ENCODE results near the gene CBLIF.
A peak's percentile ranks its signal among the peaks of the same experiment; 100 is the strongest.

CBLIF gene

GRCh38 chr11:59846556-59846955, 1.3 kb upstream of the CBLIF start:
- TF ChIP-seq, protein P1, sequence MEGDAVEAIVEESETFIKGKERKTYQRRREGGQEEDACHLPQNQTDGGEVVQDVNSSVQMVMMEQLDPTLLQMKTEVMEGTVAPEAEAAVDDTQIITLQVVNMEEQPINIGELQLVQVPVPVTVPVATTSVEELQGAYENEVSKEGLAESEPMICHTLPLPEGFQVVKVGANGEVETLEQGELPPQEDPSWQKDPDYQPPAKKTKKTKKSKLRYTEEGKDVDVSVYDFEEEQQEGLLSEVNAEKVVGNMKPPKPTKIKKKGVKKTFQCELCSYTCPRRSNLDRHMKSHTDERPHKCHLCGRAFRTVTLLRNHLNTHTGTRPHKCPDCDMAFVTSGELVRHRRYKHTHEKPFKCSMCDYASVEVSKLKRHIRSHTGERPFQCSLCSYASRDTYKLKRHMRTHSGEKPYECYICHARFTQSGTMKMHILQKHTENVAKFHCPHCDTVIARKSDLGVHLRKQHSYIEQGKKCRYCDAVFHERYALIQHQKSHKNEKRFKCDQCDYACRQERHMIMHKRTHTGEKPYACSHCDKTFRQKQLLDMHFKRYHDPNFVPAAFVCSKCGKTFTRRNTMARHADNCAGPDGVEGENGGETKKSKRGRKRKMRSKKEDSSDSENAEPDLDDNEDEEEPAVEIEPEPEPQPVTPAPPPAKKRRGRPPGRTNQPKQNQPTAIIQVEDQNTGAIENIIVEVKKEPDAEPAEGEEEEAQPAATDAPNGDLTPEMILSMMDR (conservative IDR thresholded peaks at IDR 0.05): no peak
- H3K27ac ChIP-seq: no peak overlapping the region

- TF ChIP-seq, protein P1 (conservative IDR thresholded peaks at IDR 0.05): no peak
- no peak overlapping the region for H3K27ac ChIP-seq
These were observed 3.0 kb downstream of the CBLIF start for GRCh38 chr11:59842316-59842715.

DNA sequence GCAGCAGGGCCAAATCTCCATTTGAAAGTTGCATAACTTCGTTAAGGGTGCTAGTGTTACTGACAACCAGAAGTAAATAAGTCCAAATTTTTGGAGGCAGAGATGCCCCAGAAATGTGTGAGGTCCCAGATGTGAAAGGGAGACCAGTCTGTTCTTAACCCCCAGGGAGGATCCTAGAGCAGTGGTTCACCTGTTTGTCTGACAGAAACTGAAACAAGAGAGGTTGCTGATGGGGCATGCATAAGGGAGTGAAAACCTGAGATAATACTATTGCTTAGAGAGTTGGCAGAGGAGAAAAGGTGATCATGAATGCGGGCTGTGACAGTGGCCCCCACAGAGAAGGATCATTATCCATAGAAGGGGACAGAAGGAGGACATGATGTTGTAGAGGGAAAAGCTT, 3.8 kb downstream of the CBLIF start:
- no peak overlapping the region for H3K27ac ChIP-seq
- TF ChIP-seq, protein P1 (conservative IDR thresholded peaks at IDR 0.05): no peak

- H3K27ac ChIP-seq: no peak overlapping the region
- TF ChIP-seq, protein P1 (conservative IDR thresholded peaks at IDR 0.05): no peak
These were observed 5.7 kb downstream of the CBLIF start for GRCh38 chr11:59839615-59840014.

GRCh38 chr11:59833602-59834001, 11.7 kb downstream of the CBLIF start:
- TF ChIP-seq, protein P1 (conservative IDR thresholded peaks at IDR 0.05): no peak
- no peak overlapping the region for H3K27ac ChIP-seq

DNA sequence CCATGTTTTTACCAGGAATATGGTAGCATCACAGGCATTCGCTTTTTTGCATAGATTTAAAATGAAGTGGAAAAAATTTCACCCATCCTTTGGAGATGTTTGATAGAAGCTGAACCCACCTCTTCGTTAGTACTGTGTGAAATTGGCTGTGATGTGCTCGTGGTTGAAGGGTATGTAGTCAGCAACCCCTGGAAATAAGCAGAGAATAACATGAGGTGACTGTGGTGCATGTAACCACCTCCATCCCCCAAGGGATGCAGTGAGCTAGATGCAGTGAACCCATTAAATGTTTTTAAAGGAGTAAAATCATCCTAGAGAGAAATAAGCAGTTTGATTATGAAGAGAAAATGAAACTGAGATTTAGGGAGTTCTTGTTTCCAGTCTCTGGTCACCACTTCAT, 15.9 kb downstream of the CBLIF start:
- H3K27ac ChIP-seq: no peak overlapping the region
- TF ChIP-seq, protein P1 (conservative IDR thresholded peaks at IDR 0.05): no peak

- no peak overlapping the region for H3K27ac ChIP-seq
- TF ChIP-seq, protein P1 (conservative IDR thresholded peaks at IDR 0.05): peak; percentile 82
These were observed 22.2 kb downstream of the CBLIF start for GRCh38 chr11:59822989-59823566.
